AG09309 (cell line): ENCODE data around the gene MRPL54.
A peak's percentile ranks its signal among the peaks of the same experiment; 100 is the strongest.

Source experiments
- DNase-seq: peaks from one replicate; pipeline ENCODE4 v3.0.0-alpha.2; 2010; ENCODE audit warnings: low read depth
- H3K4me3 ChIP-seq: 2 replicates; pipeline ENCODE4 v1.5.1; 2011; ENCODE audit warnings: mild to moderate bottlenecking, low read depth, low read length, moderate library complexity; ENCODE audit not compliant: control insufficient read depth
- CTCF ChIP-seq: IDR thresholded peaks from 2 replicates; pipeline ENCODE4 v1.5.1; 2011; ENCODE audit warnings: mild to moderate bottlenecking, low read depth, low read length, inconsistent platforms; ENCODE audit not compliant: insufficient read depth, control insufficient read depth; ENCODE audit errors: missing control alignments

MRPL54 gene

GRCh38 chr19:3792114-3792513, 29.6 kb downstream of the MRPL54 start:
- no peak overlapping the region for H3K4me3 ChIP-seq
- DNase-seq, result no peak
- no peak for TF ChIP-seq CTCF

- no peak overlapping the region for H3K4me3 ChIP-seq
- no peak for DNase-seq
- TF ChIP-seq CTCF, result no peak
These were observed 31.3 kb downstream of the MRPL54 start for GRCh38 chr19:3793799-3794198.

GRCh38 chr19:3796358-3796757, 33.9 kb downstream of the MRPL54 start:
- no peak overlapping the region for H3K4me3 ChIP-seq
- no peak for TF ChIP-seq CTCF
- DNase-seq, result no peak

GRCh38 chr19:3798137-3798536, 35.7 kb downstream of the MRPL54 start:
- no peak for DNase-seq
- H3K4me3 ChIP-seq, result no peak overlapping the region
- no peak for TF ChIP-seq CTCF

GRCh38 chr19:3800996-3801395, 38.5 kb downstream of the MRPL54 start:
- no peak overlapping the region; the same call in 1 of the 2 replicates for H3K4me3 ChIP-seq
- DNase-seq, result no peak
- no peak for TF ChIP-seq CTCF

GRCh38 chr19:3801412-3802096, 39.1 kb downstream of the MRPL54 start:
- H3K4me3 ChIP-seq, result peak overlapping the region; percentile 0
- no peak for DNase-seq
- peak; percentile 37 for TF ChIP-seq CTCF
